PC-9 (cell line): Measurements from ENCODE around the gene DDOST. TPM values are rescaled to one million over a fixed set of nuclear protein-coding genes. Genes with fewer than 3 reads are reported as not detected.

ENCODE experiments used
- BruUV-seq: library from RNA; stranded (reverse); fragments of 400-500 nt; replicated peaks from 2 replicates; lab custom pipeline; 2021; lab: Mats Ljungman, UMichigan
- CTCF ChIA-PET: fragments of 300-600 bp; sonication (Branson Sonifier 250); formaldehyde crosslinking; loops from one replicate; lab custom pipeline; 2022; ENCODE audit warnings: antibody characterized with exemption; lab: Charles Lee
- POLR2A ChIA-PET: fragments of 300-600 bp; sonication (Branson Sonifier 250); formaldehyde crosslinking; loops from one replicate; lab custom pipeline; 2022; ENCODE audit warnings: antibody characterized with exemption; ENCODE audit not compliant: unreplicated experiment; lab: Charles Lee
- DNase-seq, 2 experiments: peaks; one replicate each; pipeline versions ENCODE4 v3.0.0 to v3.0.0-alpha.2; 2015 to 2022; ENCODE audit warnings: mixed read lengths in 1 of 2
- H2AFZ ChIP-seq: fragments of 200-600 bp; sonication (generic); 2 replicates; pipeline ENCODE4 v1.8.1; 2017; ENCODE audit warnings: antibody characterized with exemption
- H3F3A ChIP-seq: fragments of 200-600 bp; sonication (generic); 2 replicates; pipeline ENCODE4 v1.8.1; 2017; ENCODE audit warnings: antibody characterized with exemption, mild to moderate bottlenecking, low read depth; ENCODE audit not compliant: insufficient read depth
- H3K27ac ChIP-seq: fragments of 200-600 bp; sonication (generic); 2 replicates; pipeline ENCODE4 v1.6.1; 2016; ENCODE audit warnings: mixed run types
- H3K27me3 ChIP-seq: fragments of 200-600 bp; sonication (generic); 2 replicates; pipeline ENCODE4 v1.6.1; 2016; ENCODE audit warnings: low read depth, mixed run types; ENCODE audit not compliant: insufficient read depth
- H3K36me3 ChIP-seq: fragments of 200-600 bp; sonication (generic); 2 replicates; pipeline ENCODE4 v1.6.1; 2016; ENCODE audit warnings: low read depth, mixed run types
- H3K4me1 ChIP-seq: fragments of 200-600 bp; sonication (generic); replicated peaks from 2 replicates; pipeline ENCODE4 v1.6.1; 2016; ENCODE audit warnings: mixed run types; ENCODE audit not compliant: insufficient read depth
- H3K4me2 ChIP-seq: fragments of 200-600 bp; sonication (generic); 2 replicates; pipeline ENCODE4 v1.6.1; 2017; ENCODE audit warnings: mixed run types
- H3K4me3 ChIP-seq: fragments of 200-600 bp; sonication (generic); 2 replicates; pipeline ENCODE4 v1.6.1; 2016; ENCODE audit warnings: mixed run types
- H3K79me2 ChIP-seq: fragments of 200-600 bp; sonication (generic); 2 replicates; pipeline ENCODE4 v1.6.1; 2017; ENCODE audit warnings: low read depth, mixed run types
- H3K9me2 ChIP-seq: fragments of 200-600 bp; sonication (generic); 2 replicates; pipeline ENCODE4 v1.8.1; 2017; ENCODE audit warnings: mild to moderate bottlenecking; ENCODE audit not compliant: insufficient read depth
- H3K9me3 ChIP-seq: fragments of 200-600 bp; sonication (generic); 2 replicates; pipeline ENCODE4 v1.8.1; 2016; ENCODE audit warnings: low read depth; ENCODE audit not compliant: insufficient read depth
- H4K20me1 ChIP-seq: fragments of 200-600 bp; sonication (generic); 2 replicates; pipeline ENCODE4 v1.8.1; 2017; ENCODE audit not compliant: insufficient read depth
- EZH2 ChIP-seq: fragments of 200-600 bp; sonication (generic); IDR thresholded peaks from 2 replicates; pipeline ENCODE4 v1.8.0; 2017; ENCODE audit warnings: antibody characterized with exemption, low read depth
- intact Hi-C: fragments of 100-400 bp; cut with micrococcal nuclease; formaldehyde crosslinking; loops from one replicate; pipeline ENCODE4 v1.10.0; 2022; ENCODE audit not compliant: unreplicated experiment
- total RNA-seq: library from RNA; stranded (reverse); gene quantifications from 2 replicates; pipeline ENCODE4 v1.2.3, GENCODE V29; 2021
- TF ChIP-seq, protein P1 (sequence below): fragments of 200-600 bp; sonication (generic); conservative IDR thresholded peaks from 2 replicates; pipeline ENCODE4 v1.6.1; 2017; ENCODE audit warnings: mixed run types, antibody characterized with exemption, mild to moderate bottlenecking, moderate library complexity

DDOST gene
- total RNA-seq, 1 experiment from 2014 or later, result 251 TPM

DNA sequence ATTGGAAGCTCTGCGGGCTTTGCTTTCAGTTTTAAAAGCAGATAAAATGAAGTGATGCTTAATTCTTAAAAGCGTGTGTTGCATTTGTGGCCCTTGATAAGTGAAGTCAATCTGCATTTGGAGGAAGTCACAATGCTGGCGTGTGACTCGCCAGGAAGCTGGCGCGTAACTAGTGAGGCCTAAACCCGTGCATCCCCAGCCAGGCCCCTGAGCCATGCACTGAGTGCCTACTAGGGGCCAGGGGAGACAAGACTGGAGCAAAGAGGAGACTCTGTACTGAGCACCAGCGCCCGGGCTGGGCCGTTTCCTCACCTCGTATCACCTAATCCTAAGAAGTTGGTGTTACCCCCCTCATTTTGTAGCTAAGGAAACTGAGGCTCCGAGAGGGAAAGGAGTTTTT is 4.6 kb upstream of the DDOST start:
- POLR2A ChIA-PET, result no interaction called here
- no peak for TF ChIP-seq EZH2
- TF ChIP-seq, protein P1, sequence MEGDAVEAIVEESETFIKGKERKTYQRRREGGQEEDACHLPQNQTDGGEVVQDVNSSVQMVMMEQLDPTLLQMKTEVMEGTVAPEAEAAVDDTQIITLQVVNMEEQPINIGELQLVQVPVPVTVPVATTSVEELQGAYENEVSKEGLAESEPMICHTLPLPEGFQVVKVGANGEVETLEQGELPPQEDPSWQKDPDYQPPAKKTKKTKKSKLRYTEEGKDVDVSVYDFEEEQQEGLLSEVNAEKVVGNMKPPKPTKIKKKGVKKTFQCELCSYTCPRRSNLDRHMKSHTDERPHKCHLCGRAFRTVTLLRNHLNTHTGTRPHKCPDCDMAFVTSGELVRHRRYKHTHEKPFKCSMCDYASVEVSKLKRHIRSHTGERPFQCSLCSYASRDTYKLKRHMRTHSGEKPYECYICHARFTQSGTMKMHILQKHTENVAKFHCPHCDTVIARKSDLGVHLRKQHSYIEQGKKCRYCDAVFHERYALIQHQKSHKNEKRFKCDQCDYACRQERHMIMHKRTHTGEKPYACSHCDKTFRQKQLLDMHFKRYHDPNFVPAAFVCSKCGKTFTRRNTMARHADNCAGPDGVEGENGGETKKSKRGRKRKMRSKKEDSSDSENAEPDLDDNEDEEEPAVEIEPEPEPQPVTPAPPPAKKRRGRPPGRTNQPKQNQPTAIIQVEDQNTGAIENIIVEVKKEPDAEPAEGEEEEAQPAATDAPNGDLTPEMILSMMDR, result no peak
- Histone ChIP-seq H3K9me3 (no peaks in the 10 kb centered on the region), H3F3A (no peaks in the 10 kb centered on the region), H3K4me2 (no peak overlapping the region), H3K9me2 (no peaks in the 10 kb centered on the region), H3K36me3 (no peaks in the 10 kb centered on the region), H2AFZ (no peak overlapping the region), H4K20me1 (no peaks in the 10 kb centered on the region), H3K79me2 (peaks cover 5% of the 10 kb centered on the region), H3K27me3 (no peaks in the 10 kb centered on the region), H3K4me3 (no peak overlapping the region), H3K4me1 (no peaks in the 10 kb centered on the region; the same call in 1 of the 2 replicates), H3K27ac (no peak overlapping the region)
- intact Hi-C loops, result no loop called here
- BruUV-seq, result no TSS peak
- DNase-seq, result no peak
- CTCF ChIA-PET, result no interaction called here

- intact Hi-C loops, result no loop called here
Observed at GRCh38 chr1:20663969-20664715, 3.0 kb upstream of the DDOST start.

DNA sequence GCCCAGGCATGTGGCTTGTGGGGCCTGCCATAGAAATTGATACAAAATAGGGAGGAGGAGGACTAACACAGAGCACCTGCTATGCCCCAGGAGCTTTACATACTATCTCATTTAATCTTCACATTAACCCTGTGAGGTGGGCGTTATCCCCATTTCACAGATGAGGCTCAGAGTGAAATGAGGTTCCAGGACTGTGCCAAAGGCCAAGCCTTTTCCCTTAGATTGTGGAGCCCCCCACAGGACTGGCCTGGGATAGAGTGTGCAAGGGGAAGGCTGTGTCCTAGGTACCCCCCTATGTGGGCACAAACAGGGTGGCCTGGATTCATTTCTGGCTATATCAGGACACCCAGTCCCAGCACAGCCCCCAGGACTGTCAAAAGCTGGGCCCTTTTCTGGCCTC is 2.2 kb upstream of the DDOST start:
- no TSS peak for BruUV-seq
- Histone ChIP-seq H3K9me2 (no peaks in the 10 kb centered on the region), H3F3A (no peaks in the 10 kb centered on the region; the same call in 1 of the 2 replicates), H3K4me2 (no peak overlapping the region), H3K79me2 (peaks cover 28% of the 10 kb centered on the region), H4K20me1 (no peaks in the 10 kb centered on the region), H3K4me3 (no peak overlapping the region), H3K9me3 (no peaks in the 10 kb centered on the region), H3K36me3 (no peaks in the 10 kb centered on the region), H2AFZ (no peak overlapping the region), H3K27me3 (no peaks in the 10 kb centered on the region), H3K4me1 (peaks cover 11% of the 10 kb centered on the region), H3K27ac (no peak overlapping the region)
- no peak for DNase-seq
- intact Hi-C loops, result no loop called here
- ChIA-PET CTCF (interaction anchor here (0.7 kb wide), 1 partner anchor 262 kb away, joined by 3 read pairs; no protein-coding TSS in a partner anchor), POLR2A (no interaction called here)
- TF ChIP-seq, protein P1, result no peak
- no peak for TF ChIP-seq EZH2

More at GRCh38 chr1:20663969-20664715, 3.0 kb upstream of the DDOST start:
- no peaks in the 10 kb centered on the region for H3K27me3 ChIP-seq
- no peak overlapping the region for H3K4me2 ChIP-seq
- POLR2A ChIA-PET, result interaction anchor here (0.5 kb wide), 1 partner anchor 190 kb away, joined by 6 read pairs; no protein-coding TSS in a partner anchor
- no peaks in the 10 kb centered on the region for H3K9me3 ChIP-seq
- CTCF ChIA-PET, result interaction anchor here (0.5 to 0.7 kb wide), 3 partner anchors 126 to 531 kb away, joined by 3 to 15 read pairs (median 3); no protein-coding TSS in a partner anchor
- no peak overlapping the region for H3K27ac ChIP-seq
- DNase-seq, result no peak
- H3K9me2 ChIP-seq, result no peaks in the 10 kb centered on the region
- H3K4me1 ChIP-seq, result peaks cover 11% of the 10 kb centered on the region
- H3K36me3 ChIP-seq, result no peaks in the 10 kb centered on the region
- TF ChIP-seq EZH2, result no peak
- TF ChIP-seq, protein P1, result no peak
- peaks cover 21% of the 10 kb centered on the region for H3K79me2 ChIP-seq
- H3F3A ChIP-seq, result no peaks in the 10 kb centered on the region; the same call in 1 of the 2 replicates
- no peaks in the 10 kb centered on the region for H4K20me1 ChIP-seq
- no peak overlapping the region for H3K4me3 ChIP-seq
- no peak overlapping the region for H2AFZ ChIP-seq
- BruUV-seq, result no TSS peak
